GM12801 (cell line): ENCODE measurements around the gene COP1.

Source experiments
- CTCF ChIP-seq: IDR thresholded peaks from one replicate; pipeline ENCODE4 v1.5.1; 2011; ENCODE audit warnings: control low read depth; ENCODE audit not compliant: insufficient read length; ENCODE audit errors: extremely low read depth

The COP1 gene

GRCh38 chr1:175935566-175936115 is 271.4 kb downstream of the COP1 start:
- no peak for TF ChIP-seq CTCF

GRCh38 chr1:175935166-175935565 is 271.9 kb downstream of the COP1 start:
- no peak for TF ChIP-seq CTCF

- no peak for TF ChIP-seq CTCF
Measured at GRCh38 chr1:175933801-175934200, 273.3 kb downstream of the COP1 start.

GRCh38 chr1:175927944-175928343 is 279.1 kb downstream of the COP1 start:
- TF ChIP-seq CTCF, result no peak

GRCh38 chr1:175922254-175922881 is 284.7 kb downstream of the COP1 start:
- no peak for TF ChIP-seq CTCF

GRCh38 chr1:175920381-175920780 is 286.7 kb downstream of the COP1 start:
- no peak for TF ChIP-seq CTCF

GRCh38 chr1:175919001-175919400 is 288.1 kb downstream of the COP1 start:
- no peak for TF ChIP-seq CTCF
